HepG2 (cell line): ENCODE data around the gene SOX13. TPM values are rescaled to one million over a fixed set of nuclear protein-coding genes. Genes with fewer than 3 reads are reported as not detected.

Source experiments
- ATF7 ChIP-seq, 2 experiments: fragments of 450-650 bp in 1 of 2; sonication (generic) in 1 of 2; formaldehyde crosslinking in 1 of 2; IDR thresholded peaks; 2 replicates each; pipeline versions ENCODE4 v1.4.0 to v1.6.1; 2016 to 2020; ENCODE audit warnings: antibody characterized with exemption in 1 of 2, mild to moderate bottlenecking in 1 of 2, missing genetic modification reagents in 1 of 2
- CENPX ChIP-seq: sonication (generic); formaldehyde crosslinking; IDR thresholded peaks from 2 replicates; pipeline ENCODE4 v1.9.0; 2021; ENCODE audit warnings: mild to moderate bottlenecking, missing genetic modification reagents, moderate library complexity
- CREM ChIP-seq, 2 experiments: sonication (generic) in 1 of 2; formaldehyde crosslinking in 1 of 2; IDR thresholded peaks; 2 replicates each; pipeline versions ENCODE4 v1.4.0 to v1.6.1; 2016 to 2020; ENCODE audit warnings: antibody characterized with exemption in 1 of 2, mild to moderate bottlenecking in 1 of 2, missing genetic modification reagents in 1 of 2
- GABPB1 ChIP-seq: IDR thresholded peaks from 2 replicates; pipeline ENCODE4 v1.6.1; 2016; ENCODE audit warnings: mild to moderate bottlenecking, missing genetic modification reagents, moderate library complexity, missing compliant biosample characterization
- KLF16 ChIP-seq, 2 experiments: sonication (generic) in 1 of 2; formaldehyde crosslinking in 1 of 2; IDR thresholded peaks; 2 replicates each; pipeline versions ENCODE4 v1.6.1 to v1.8.0; 2016 to 2023; ENCODE audit warnings: missing genetic modification reagents in 2 of 2, missing compliant biosample characterization in 1 of 2
- POLR2G ChIP-seq: fragments of 200-400 bp; formaldehyde crosslinking; IDR thresholded peaks from 2 replicates; pipeline ENCODE4 v1.6.1; 2018; ENCODE audit warnings: mild to moderate bottlenecking, low read depth, low read length, moderate library complexity
- SMAD9 ChIP-seq: sonication (generic); formaldehyde crosslinking; IDR thresholded peaks from 2 replicates; pipeline ENCODE4 v1.5.1; 2020; ENCODE audit warnings: mild to moderate bottlenecking, missing genetic modification reagents
- SPEN ChIP-seq: sonication (generic); formaldehyde crosslinking; IDR thresholded peaks from 2 replicates; pipeline ENCODE4 v1.5.1; 2020; ENCODE audit warnings: low read depth, mild to moderate bottlenecking, missing genetic modification reagents
- TAF1 ChIP-seq: sonication (generic); formaldehyde crosslinking; IDR thresholded peaks from 2 replicates; pipeline ENCODE4 v1.4.0; 2020; ENCODE audit warnings: missing genetic modification reagents
- ZFP41 ChIP-seq: sonication (generic); formaldehyde crosslinking; IDR thresholded peaks from 2 replicates; pipeline ENCODE4 v1.4.0; 2020; ENCODE audit warnings: mild to moderate bottlenecking, missing genetic modification reagents, borderline replicate concordance
- ZFX ChIP-seq: sonication (generic); formaldehyde crosslinking; IDR thresholded peaks from 2 replicates; pipeline ENCODE4 v1.4.0; 2020; ENCODE audit warnings: mild to moderate bottlenecking, low read depth, missing genetic modification reagents, moderate library complexity
- ZNF232 ChIP-seq: sonication (generic); formaldehyde crosslinking; IDR thresholded peaks from 2 replicates; pipeline ENCODE4 v1.4.0; 2020; ENCODE audit warnings: missing genetic modification reagents, borderline replicate concordance
- ZNF292 ChIP-seq: sonication (generic); formaldehyde crosslinking; IDR thresholded peaks from 2 replicates; pipeline ENCODE4 v1.8.1; 2022; ENCODE audit warnings: mild to moderate bottlenecking, low read depth, missing genetic modification reagents, borderline replicate concordance
- ZNF557 ChIP-seq: sonication (generic); formaldehyde crosslinking; IDR thresholded peaks from 2 replicates; pipeline ENCODE4 v1.4.0; 2020; ENCODE audit warnings: missing genetic modification reagents
- ZNF709 ChIP-seq: sonication (generic); formaldehyde crosslinking; IDR thresholded peaks from 2 replicates; pipeline ENCODE4 v1.5.0; 2020; ENCODE audit warnings: mild to moderate bottlenecking, missing genetic modification reagents
- ZNF772 ChIP-seq: sonication (generic); formaldehyde crosslinking; IDR thresholded peaks from 2 replicates; pipeline ENCODE4 v1.5.0; 2020; ENCODE audit warnings: mild to moderate bottlenecking, missing genetic modification reagents
- ZNF792 ChIP-seq: IDR thresholded peaks from 2 replicates; pipeline ENCODE4 v1.6.1; 2016
- polyA plus RNA-seq, 8 experiments: library from polyadenylated mRNA; depleted of rRNA in 3 of 8; stranded (reverse) in 7 of 8; unstranded in 1 of 8; fragments of >200 nt; fragmentation: Illumina TruSeq in 4 of 8; extraction: Trizol in 4 of 8; gene quantifications; 2 replicates each; pipeline versions ENCODE4 v1.2.1 to v1.2.3, GENCODE V29; 2011 to 2016; ENCODE audit warnings: low read depth in 4 of 8, missing spikeins in 1 of 8, mixed read lengths in 1 of 8; ENCODE audit not compliant: insufficient read depth in 1 of 8
- total RNA-seq, 5 experiments: library from RNA; depleted of rRNA; stranded (reverse); fragments of >200 nt; fragmentation: Illumina TruSeq; extraction: Trizol; gene quantifications; 2 replicates each; pipeline ENCODE4 v1.2.3, GENCODE V29; 2016; ENCODE audit warnings: low read depth in 1 of 5
- TF ChIP-seq, protein P1 (sequence below): sonication (generic); formaldehyde crosslinking; IDR thresholded peaks from 2 replicates; pipeline ENCODE4 v1.4.0; 2020; ENCODE audit warnings: missing genetic modification reagents, low read depth, mild to moderate bottlenecking, borderline replicate concordance
- TF ChIP-seq, protein P2 (sequence below): sonication (generic); IDR thresholded peaks from 2 replicates; pipeline ENCODE4 v1.6.1; 2016; ENCODE audit warnings: low read depth, borderline replicate concordance
- TF ChIP-seq, protein P3 (sequence below): sonication (generic); formaldehyde crosslinking; IDR thresholded peaks from 2 replicates; pipeline ENCODE4 v1.5.1; 2020; ENCODE audit warnings: mild to moderate bottlenecking, missing genetic modification reagents

Gene SOX13
- total and polyA plus RNA-seq, 2 of the 13 experiments (the other 11 are each of a cell fraction or from before 2014, with no cell fraction given), result 13.3 to 15.8 TPM

DNA sequence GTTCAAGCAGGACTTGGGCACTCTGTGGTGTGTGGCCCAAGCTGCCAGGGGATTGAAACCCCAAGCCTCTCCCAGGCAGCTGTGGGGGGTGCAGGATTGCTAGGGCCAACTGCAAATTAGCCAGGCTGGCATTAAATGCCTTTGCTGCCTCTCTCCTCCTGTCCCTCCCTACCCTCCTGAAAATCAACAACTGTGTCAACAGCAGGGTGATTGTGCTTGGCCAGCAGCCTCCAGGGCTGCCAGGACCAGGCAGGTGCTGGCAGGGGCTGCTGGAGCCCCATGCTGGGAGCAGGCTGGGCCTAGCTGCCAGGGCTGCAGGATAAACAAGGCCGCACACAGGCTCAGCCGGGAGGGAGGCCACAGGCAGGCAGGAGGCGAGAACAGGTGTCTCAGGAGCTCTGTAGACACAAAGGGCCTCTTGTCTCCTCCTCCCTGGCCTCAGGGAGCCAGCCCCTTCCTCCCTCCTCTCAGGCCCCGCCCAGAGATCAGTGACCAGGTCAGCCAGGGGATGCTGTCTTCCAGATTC, 11.4 kb downstream of the SOX13 start (continued):
- TF ChIP-seq ZFP41 (CRISPR knock-in tag) (no peak), ZFX (CRISPR knock-in tag) (peak; percentile 97), ZNF557 (CRISPR knock-in tag) (no peak), TAF1 (CRISPR knock-in tag) (no peak), ATF7 (IDR thresholded peaks at IDR 0.05) (no peak), ATF7 (CRISPR knock-in tag; IDR thresholded peaks at IDR 0.05) (no peak), GABPB1 (peak; percentile 55; the same call in 1 of the 2 replicates), ZNF772 (no peak), SPEN (CRISPR knock-in tag) (peak; percentile 71; the same call in 1 of the 2 replicates), SMAD9 (CRISPR knock-in tag) (no peak), KLF16 (CRISPR knock-in tag; IDR thresholded peaks at IDR 0.05) (0 out of 4 replicates have a peak, but pooled peaks of 1 of the 2 experiments have one; percentile 48), ZNF292 (CRISPR knock-in tag) (peak; percentile 82; the same call in 1 of the 2 replicates), ZNF709 (CRISPR knock-in tag) (no peak), POLR2G (no peak), CENPX (CRISPR knock-in tag) (no peak), ZNF232 (CRISPR knock-in tag) (no peak), CREM (IDR thresholded peaks at IDR 0.05) (no peak), CREM (CRISPR knock-in tag; IDR thresholded peaks at IDR 0.05) (no peak), ZNF792 (CRISPR knock-in tag) (0 out of 2 replicates have a peak, but pooled peaks have one; percentile 25)
- TF ChIP-seq, protein P1, sequence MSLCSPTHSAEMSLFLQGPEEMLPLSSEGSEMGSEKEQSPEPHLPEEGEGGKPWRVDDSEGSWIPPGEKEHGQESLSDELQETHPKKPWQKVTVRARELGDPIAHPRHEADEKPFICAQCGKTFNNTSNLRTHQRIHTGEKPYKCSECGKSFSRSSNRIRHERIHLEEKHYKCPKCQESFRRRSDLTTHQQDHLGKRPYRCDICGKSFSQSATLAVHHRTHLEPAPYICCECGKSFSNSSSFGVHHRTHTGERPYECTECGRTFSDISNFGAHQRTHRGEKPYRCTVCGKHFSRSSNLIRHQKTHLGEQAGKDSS (CRISPR knock-in tag), result no peak
- TF ChIP-seq, protein P2, sequence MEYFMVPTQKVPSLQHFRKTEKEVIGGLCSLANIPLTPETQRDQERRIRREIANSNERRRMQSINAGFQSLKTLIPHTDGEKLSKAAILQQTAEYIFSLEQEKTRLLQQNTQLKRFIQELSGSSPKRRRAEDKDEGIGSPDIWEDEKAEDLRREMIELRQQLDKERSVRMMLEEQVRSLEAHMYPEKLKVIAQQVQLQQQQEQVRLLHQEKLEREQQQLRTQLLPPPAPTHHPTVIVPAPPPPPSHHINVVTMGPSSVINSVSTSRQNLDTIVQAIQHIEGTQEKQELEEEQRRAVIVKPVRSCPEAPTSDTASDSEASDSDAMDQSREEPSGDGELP, result 0 out of 2 replicates have a peak, but pooled peaks have one; percentile 67
- TF ChIP-seq, protein P3, sequence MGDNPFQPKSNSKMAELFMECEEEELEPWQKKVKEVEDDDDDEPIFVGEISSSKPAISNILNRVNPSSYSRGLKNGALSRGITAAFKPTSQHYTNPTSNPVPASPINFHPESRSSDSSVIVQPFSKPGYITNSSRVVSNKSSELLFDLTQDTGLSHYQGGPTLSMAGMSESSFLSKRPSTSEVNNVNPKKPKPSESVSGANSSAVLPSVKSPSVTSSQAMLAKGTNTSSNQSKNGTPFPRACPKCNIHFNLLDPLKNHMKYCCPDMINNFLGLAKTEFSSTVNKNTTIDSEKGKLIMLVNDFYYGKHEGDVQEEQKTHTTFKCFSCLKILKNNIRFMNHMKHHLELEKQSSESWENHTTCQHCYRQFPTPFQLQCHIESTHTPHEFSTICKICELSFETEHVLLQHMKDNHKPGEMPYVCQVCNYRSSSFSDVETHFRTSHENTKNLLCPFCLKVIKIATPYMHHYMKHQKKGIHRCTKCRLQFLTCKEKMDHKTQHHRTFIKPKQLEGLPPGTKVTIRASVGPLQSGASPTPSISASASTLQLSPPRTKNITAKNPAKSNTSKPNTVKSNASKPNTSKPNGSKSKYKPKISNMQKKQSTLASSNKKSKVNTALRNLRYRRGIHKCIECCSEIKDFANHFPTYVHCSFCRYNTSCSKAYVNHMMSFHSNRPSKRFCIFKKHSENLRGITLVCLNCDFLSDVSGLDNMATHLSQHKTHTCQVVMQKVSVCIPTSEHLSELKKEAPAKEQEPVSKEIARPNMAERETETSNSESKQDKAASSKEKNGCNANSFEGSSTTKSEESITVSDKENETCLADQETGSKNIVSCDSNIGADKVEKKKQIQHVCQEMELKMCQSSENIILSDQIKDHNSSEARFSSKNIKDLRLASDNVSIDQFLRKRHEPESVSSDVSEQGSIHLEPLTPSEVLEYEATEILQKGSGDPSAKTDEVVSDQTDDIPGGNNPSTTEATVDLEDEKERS (CRISPR knock-in tag), result no peak
